IPS-15b (cell line): ENCODE data around the gene GPC6.

Source experiments
- H3K27me3 ChIP-seq: one replicate; pipeline ENCODE4 v1.6.1; 2013; ENCODE audit warnings: low read length; ENCODE audit not compliant: control insufficient read depth, insufficient read depth
- H3K36me3 ChIP-seq: one replicate; pipeline ENCODE4 v1.6.1; 2013; ENCODE audit warnings: low read length; ENCODE audit not compliant: control insufficient read depth, insufficient read depth
- H3K4me1 ChIP-seq: one replicate; pipeline ENCODE4 v1.6.1; 2013; ENCODE audit warnings: mild to moderate bottlenecking, low read length; ENCODE audit not compliant: control insufficient read depth, insufficient read depth
- H3K4me3 ChIP-seq: one replicate; pipeline ENCODE4 v1.5.1; 2013; ENCODE audit warnings: low read depth, low read length
- H3K9ac ChIP-seq: one replicate; pipeline ENCODE4 v1.6.1; 2013; ENCODE audit warnings: low read depth, mild to moderate bottlenecking, low read length
- H3K9me3 ChIP-seq: one replicate; pipeline ENCODE4 v1.6.1; 2013; ENCODE audit warnings: mild to moderate bottlenecking, low read length; ENCODE audit not compliant: control insufficient read depth, insufficient read depth

GPC6 gene

GRCh38 chr13:93217721-93218261 lies 8.8 kb upstream of the GPC6 start:
- no peaks in the 10 kb centered on the region for H3K36me3 ChIP-seq
- peaks cover 13% of the 10 kb centered on the region for H3K4me1 ChIP-seq
- no peak overlapping the region for H3K4me3 ChIP-seq
- H3K9me3 ChIP-seq, result no peaks in the 10 kb centered on the region
- no peaks in the 10 kb centered on the region for H3K27me3 ChIP-seq
- H3K9ac ChIP-seq, result no peak overlapping the region

GRCh38 chr13:93218583-93218982 lies 8.0 kb upstream of the GPC6 start:
- Histone ChIP-seq H3K27me3 (no peaks in the 10 kb centered on the region), H3K36me3 (no peaks in the 10 kb centered on the region), H3K9ac (no peak overlapping the region), H3K4me3 (no peak overlapping the region), H3K4me1 (peaks cover 15% of the 10 kb centered on the region), H3K9me3 (no peaks in the 10 kb centered on the region)

- Histone ChIP-seq H3K9ac (no peak overlapping the region), H3K36me3 (no peaks in the 10 kb centered on the region), H3K9me3 (no peaks in the 10 kb centered on the region), H3K4me3 (no peak overlapping the region), H3K27me3 (no peaks in the 10 kb centered on the region), H3K4me1 (peaks cover 19% of the 10 kb centered on the region)
These were observed 6.5 kb upstream of the GPC6 start for GRCh38 chr13:93220073-93220472.

GRCh38 chr13:93222976-93223375 lies 3.6 kb upstream of the GPC6 start:
- Histone ChIP-seq H3K9me3 (no peaks in the 10 kb centered on the region), H3K36me3 (no peaks in the 10 kb centered on the region), H3K27me3 (peaks cover 4% of the 10 kb centered on the region), H3K9ac (no peak overlapping the region), H3K4me3 (no peak overlapping the region), H3K4me1 (peaks cover 7% of the 10 kb centered on the region)

GRCh38 chr13:93224535-93224934 lies 2.1 kb upstream of the GPC6 start:
- no peak overlapping the region for H3K9ac ChIP-seq
- H3K4me1 ChIP-seq, result peaks cover 11% of the 10 kb centered on the region

GRCh38 chr13:93225610-93226009 lies 997 bp upstream of the GPC6 start:
- no peaks in the 10 kb centered on the region for H3K36me3 ChIP-seq
- H3K9ac ChIP-seq, result no peak overlapping the region
- peak overlapping the region; percentile 85 for H3K4me3 ChIP-seq
- H3K9me3 ChIP-seq, result no peaks in the 10 kb centered on the region
- H3K4me1 ChIP-seq, result peaks cover 18% of the 10 kb centered on the region
- peaks cover 16% of the 10 kb centered on the region for H3K27me3 ChIP-seq

More at GRCh38 chr13:93224535-93224934, 2.1 kb upstream of the GPC6 start:
- Histone ChIP-seq H3K9me3 (no peaks in the 10 kb centered on the region), H3K4me3 (no peak overlapping the region), H3K36me3 (no peaks in the 10 kb centered on the region), H3K27me3 (peaks cover 7% of the 10 kb centered on the region)

- Histone ChIP-seq H3K27me3 (peaks cover 20% of the 10 kb centered on the region), H3K9me3 (no peaks in the 10 kb centered on the region), H3K4me1 (peaks cover 21% of the 10 kb centered on the region), H3K9ac (no peak overlapping the region), H3K4me3 (peak overlapping the region; percentile 85), H3K36me3 (no peaks in the 10 kb centered on the region)
These were observed 463 bp upstream of the GPC6 start for GRCh38 chr13:93226065-93226622.

- Histone ChIP-seq H3K9ac (peak overlapping the region; percentile 80), H3K9me3 (no peaks in the 10 kb centered on the region), H3K27me3 (peaks cover 25% of the 10 kb centered on the region), H3K4me1 (peaks cover 26% of the 10 kb centered on the region), H3K4me3 (peak overlapping the region; percentile 85), H3K36me3 (no peaks in the 10 kb centered on the region)
These were observed 772 bp downstream of the GPC6 start for GRCh38 chr13:93227280-93227877.

- Histone ChIP-seq H3K9ac (peak overlapping the region; percentile 80), H3K4me3 (peak overlapping the region; percentile 85), H3K27me3 (peaks cover 25% of the 10 kb centered on the region), H3K4me1 (peaks cover 26% of the 10 kb centered on the region), H3K9me3 (no peaks in the 10 kb centered on the region), H3K36me3 (no peaks in the 10 kb centered on the region)
These were observed 1.5 kb downstream of the GPC6 start for GRCh38 chr13:93227878-93228642.

- Histone ChIP-seq H3K9ac (peak overlapping the region; percentile 80), H3K27me3 (peaks cover 25% of the 10 kb centered on the region), H3K4me3 (peak overlapping the region; percentile 85), H3K36me3 (no peaks in the 10 kb centered on the region), H3K9me3 (no peaks in the 10 kb centered on the region), H3K4me1 (peaks cover 30% of the 10 kb centered on the region)
These were observed 2.0 kb downstream of the GPC6 start for GRCh38 chr13:93228643-93228937.

GRCh38 chr13:93230261-93230855 lies 3.8 kb downstream of the GPC6 start:
- Histone ChIP-seq H3K4me3 (no peak overlapping the region), H3K9me3 (no peaks in the 10 kb centered on the region), H3K9ac (no peak overlapping the region), H3K36me3 (no peaks in the 10 kb centered on the region), H3K4me1 (peaks cover 41% of the 10 kb centered on the region), H3K27me3 (peaks cover 25% of the 10 kb centered on the region)
